ENCODE measurements around the gene RSAD2. TPM values are rescaled to one million over a fixed set of nuclear protein-coding genes. Genes with fewer than 3 reads are reported as not detected.

The RSAD2 gene
- total RNA-seq, 1 donor from 2014 or later = not detected

DNA sequence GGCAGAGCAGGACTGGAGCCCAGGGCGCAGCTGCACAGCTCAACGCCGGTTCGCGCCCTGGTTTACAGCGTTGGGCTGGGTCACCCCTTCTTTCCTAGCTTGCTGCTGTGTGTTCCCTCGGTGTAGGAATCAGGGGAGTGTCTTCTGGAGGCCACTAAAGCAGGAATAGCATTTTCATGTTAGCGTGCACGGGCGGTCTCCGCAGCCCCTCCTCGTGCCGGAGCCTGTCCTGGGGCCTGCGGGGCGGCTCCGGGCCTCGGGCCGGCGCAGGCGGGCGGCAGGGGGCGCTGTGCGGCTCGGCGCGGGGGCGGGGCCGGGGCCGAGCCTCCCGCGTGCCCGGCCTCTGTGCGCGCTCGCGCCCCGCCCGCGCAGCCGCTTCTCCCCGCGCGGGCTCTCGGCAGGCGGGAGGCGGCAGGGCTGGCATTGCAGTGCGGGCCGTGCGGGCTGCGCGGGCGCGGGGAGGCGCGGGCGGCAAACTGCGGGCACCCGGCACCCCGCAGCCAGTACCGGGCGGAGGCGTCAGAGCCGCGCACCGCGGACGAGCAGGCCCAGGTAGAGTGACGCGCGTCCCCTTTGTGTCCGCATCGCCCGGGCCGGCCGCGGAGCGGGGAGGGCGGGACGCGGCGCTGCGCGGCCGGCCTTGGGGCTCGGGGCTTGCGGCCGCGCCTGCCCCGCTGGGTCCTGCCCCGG is 39.6 kb downstream of the RSAD2 start, which contains the start of gene RNF144A:
RNF144A (plus strand) TSS at position 342 of the 690 bp plus-strand sequence. CDS start 79,515 bp downstream, outside the sequence.
- peak; percentile 90 for DNase-seq (ENCODE audit: extremely low spot score, unreplicated experiment)
- Mint-ChIP-seq H3K36me3 (ENCODE audit: unreplicated experiment) (no peaks in the 10 kb centered on the region), H3K9me3 (ENCODE audit: unreplicated experiment) (no peaks in the 10 kb centered on the region), H3K27me3 (ENCODE audit: unreplicated experiment) (no peaks in the 10 kb centered on the region), H3K27ac (ENCODE audit: unreplicated experiment) (no peak within 1 kb of the TSS), H3K4me1 (ENCODE audit: unreplicated experiment) (peaks cover 31% of the 10 kb centered on the region), H3K4me3 (ENCODE audit: unreplicated experiment) (peak within 1 kb of the TSS; percentile 67)
- TF ChIP-seq, protein P1, sequence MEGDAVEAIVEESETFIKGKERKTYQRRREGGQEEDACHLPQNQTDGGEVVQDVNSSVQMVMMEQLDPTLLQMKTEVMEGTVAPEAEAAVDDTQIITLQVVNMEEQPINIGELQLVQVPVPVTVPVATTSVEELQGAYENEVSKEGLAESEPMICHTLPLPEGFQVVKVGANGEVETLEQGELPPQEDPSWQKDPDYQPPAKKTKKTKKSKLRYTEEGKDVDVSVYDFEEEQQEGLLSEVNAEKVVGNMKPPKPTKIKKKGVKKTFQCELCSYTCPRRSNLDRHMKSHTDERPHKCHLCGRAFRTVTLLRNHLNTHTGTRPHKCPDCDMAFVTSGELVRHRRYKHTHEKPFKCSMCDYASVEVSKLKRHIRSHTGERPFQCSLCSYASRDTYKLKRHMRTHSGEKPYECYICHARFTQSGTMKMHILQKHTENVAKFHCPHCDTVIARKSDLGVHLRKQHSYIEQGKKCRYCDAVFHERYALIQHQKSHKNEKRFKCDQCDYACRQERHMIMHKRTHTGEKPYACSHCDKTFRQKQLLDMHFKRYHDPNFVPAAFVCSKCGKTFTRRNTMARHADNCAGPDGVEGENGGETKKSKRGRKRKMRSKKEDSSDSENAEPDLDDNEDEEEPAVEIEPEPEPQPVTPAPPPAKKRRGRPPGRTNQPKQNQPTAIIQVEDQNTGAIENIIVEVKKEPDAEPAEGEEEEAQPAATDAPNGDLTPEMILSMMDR (IDR thresholded peaks at IDR 0.05) = peak; percentile 55

GRCh38 chr2:6917761-6918421 is 40.3 kb downstream of the RSAD2 start:
- Mint-ChIP-seq H3K27me3 (ENCODE audit: unreplicated experiment) (no peaks in the 10 kb centered on the region), H3K27ac (ENCODE audit: unreplicated experiment) (no peak overlapping the region), H3K9me3 (ENCODE audit: unreplicated experiment) (no peaks in the 10 kb centered on the region), H3K36me3 (ENCODE audit: unreplicated experiment) (no peaks in the 10 kb centered on the region), H3K4me3 (ENCODE audit: unreplicated experiment) (peak overlapping the region; percentile 67), H3K4me1 (ENCODE audit: unreplicated experiment) (peaks cover 33% of the 10 kb centered on the region)
- DNase-seq (ENCODE audit: extremely low spot score, unreplicated experiment) = no peak
- TF ChIP-seq, protein P1 (IDR thresholded peaks at IDR 0.05) = no peak

- DNase-seq (ENCODE audit: extremely low spot score, unreplicated experiment) = no peak
- Mint-ChIP-seq H3K9me3 (ENCODE audit: unreplicated experiment) (no peaks in the 10 kb centered on the region), H3K4me3 (ENCODE audit: unreplicated experiment) (no peak overlapping the region), H3K27ac (ENCODE audit: unreplicated experiment) (peak overlapping the region; percentile 41), H3K4me1 (ENCODE audit: unreplicated experiment) (peaks cover 31% of the 10 kb centered on the region), H3K36me3 (ENCODE audit: unreplicated experiment) (peaks cover 2% of the 10 kb centered on the region), H3K27me3 (ENCODE audit: unreplicated experiment) (no peaks in the 10 kb centered on the region)
- TF ChIP-seq, protein P1 (IDR thresholded peaks at IDR 0.05) = no peak
Observed at GRCh38 chr2:6919901-6920742, 42.5 kb downstream of the RSAD2 start.

GRCh38 chr2:6920743-6921064 is 43.1 kb downstream of the RSAD2 start:
- H3K4me1 Mint-ChIP-seq (ENCODE audit: unreplicated experiment) = peaks cover 31% of the 10 kb centered on the region
- DNase-seq (ENCODE audit: extremely low spot score, unreplicated experiment) = no peak
- TF ChIP-seq, protein P1 (IDR thresholded peaks at IDR 0.05) = no peak
- peak overlapping the region; percentile 41 for H3K27ac Mint-ChIP-seq (ENCODE audit: unreplicated experiment)
- no peak overlapping the region for H3K4me3 Mint-ChIP-seq (ENCODE audit: unreplicated experiment)
- peaks cover 2% of the 10 kb centered on the region for H3K36me3 Mint-ChIP-seq (ENCODE audit: unreplicated experiment)
- H3K27me3 Mint-ChIP-seq (ENCODE audit: unreplicated experiment) = no peaks in the 10 kb centered on the region
- H3K9me3 Mint-ChIP-seq (ENCODE audit: unreplicated experiment) = no peaks in the 10 kb centered on the region
